GM12872 (cell line): Measurements from ENCODE around the gene E2F6.

Experiments
- TF ChIP-seq, protein P1 (sequence below): IDR thresholded peaks from 3 replicates; pipeline ENCODE4 v1.5.1; 2011; ENCODE audit warnings: low read depth, mild to moderate bottlenecking, low read length, moderate library complexity; ENCODE audit not compliant: insufficient read depth

E2F6 gene

DNA sequence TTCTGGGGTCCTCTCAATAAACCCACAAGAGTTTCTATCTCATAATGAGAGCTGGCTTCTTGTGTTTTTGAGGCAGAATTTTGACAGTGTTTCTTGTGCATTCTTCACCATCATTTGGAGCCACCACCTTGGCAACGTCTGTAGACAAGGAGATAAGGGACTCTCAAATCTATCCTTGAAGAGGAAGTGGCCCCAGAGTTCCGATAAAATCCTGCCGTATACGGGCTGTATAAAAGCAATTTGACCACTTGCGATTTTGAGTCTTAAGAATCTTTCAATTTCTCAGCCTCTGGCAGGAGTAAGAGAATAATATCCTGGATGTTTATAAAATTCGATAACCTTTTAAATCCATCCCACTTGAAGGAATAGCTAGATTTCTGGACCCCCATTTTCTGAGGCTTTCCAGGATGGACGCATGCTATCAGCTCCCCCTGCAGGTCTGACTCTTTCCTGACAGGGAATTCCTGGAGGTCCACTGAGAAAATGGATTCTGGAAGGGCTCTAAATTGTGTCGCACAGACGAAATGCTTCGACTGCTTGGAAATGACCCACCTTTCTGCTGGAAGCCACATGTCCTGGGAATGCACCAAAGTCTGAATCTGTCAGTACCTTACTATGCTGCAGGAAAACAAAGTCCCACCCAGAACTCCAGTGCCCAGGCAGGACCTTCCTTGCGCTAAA is 54.1 kb downstream of the E2F6 start:
- TF ChIP-seq, protein P1, sequence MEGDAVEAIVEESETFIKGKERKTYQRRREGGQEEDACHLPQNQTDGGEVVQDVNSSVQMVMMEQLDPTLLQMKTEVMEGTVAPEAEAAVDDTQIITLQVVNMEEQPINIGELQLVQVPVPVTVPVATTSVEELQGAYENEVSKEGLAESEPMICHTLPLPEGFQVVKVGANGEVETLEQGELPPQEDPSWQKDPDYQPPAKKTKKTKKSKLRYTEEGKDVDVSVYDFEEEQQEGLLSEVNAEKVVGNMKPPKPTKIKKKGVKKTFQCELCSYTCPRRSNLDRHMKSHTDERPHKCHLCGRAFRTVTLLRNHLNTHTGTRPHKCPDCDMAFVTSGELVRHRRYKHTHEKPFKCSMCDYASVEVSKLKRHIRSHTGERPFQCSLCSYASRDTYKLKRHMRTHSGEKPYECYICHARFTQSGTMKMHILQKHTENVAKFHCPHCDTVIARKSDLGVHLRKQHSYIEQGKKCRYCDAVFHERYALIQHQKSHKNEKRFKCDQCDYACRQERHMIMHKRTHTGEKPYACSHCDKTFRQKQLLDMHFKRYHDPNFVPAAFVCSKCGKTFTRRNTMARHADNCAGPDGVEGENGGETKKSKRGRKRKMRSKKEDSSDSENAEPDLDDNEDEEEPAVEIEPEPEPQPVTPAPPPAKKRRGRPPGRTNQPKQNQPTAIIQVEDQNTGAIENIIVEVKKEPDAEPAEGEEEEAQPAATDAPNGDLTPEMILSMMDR: peak; percentile 58

GRCh38 chr2:11411244-11411643 is 54.7 kb downstream of the E2F6 start:
- TF ChIP-seq, protein P1: no peak

- TF ChIP-seq, protein P1: no peak
These were observed 55.9 kb downstream of the E2F6 start for GRCh38 chr2:11410101-11410500.

GRCh38 chr2:11409572-11409959 is 56.4 kb downstream of the E2F6 start:
- TF ChIP-seq, protein P1: no peak

DNA sequence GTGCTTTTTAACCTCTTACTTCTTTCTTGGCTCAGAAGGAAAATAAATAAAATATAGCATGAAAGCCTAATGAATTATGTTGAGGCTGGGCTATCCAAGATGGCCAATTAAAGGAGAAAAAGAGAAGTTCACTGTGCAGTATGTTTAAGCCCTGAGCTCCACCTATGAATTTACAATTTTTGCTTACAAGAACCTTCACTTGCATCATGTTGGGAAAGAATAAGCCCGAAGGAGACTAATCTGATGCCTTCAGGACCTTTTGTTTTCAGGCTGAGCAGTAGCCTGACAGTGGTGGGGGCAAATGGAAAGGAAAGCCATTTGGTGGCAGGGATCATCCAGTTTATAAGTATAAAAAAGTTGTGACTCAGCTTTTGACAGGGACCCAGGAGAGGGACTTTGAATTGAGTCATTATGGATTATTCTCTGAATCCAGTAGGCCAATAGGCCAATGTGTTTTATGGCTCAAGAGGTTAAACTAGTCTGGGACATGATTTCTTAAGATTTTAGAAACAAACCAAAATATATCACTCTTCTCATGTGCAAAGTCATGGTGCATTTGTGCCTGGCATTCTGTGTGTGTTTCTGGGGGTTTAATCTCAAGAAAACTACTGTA is 56.9 kb downstream of the E2F6 start:
- TF ChIP-seq, protein P1: no peak

GRCh38 chr2:11407413-11407812 is 58.5 kb downstream of the E2F6 start:
- TF ChIP-seq, protein P1: no peak

GRCh38 chr2:11406958-11407381 is 59.0 kb downstream of the E2F6 start:
- TF ChIP-seq, protein P1: no peak
